ENCODE measurements around the gene GPRIN3. TPM values are rescaled to one million over a fixed set of nuclear protein-coding genes. Genes with fewer than 3 reads are reported as not detected.

Gene GPRIN3
- total and polyA plus RNA-seq, 7 donors: 1.6 to 4.6 (median 1.8) TPM

DNA sequence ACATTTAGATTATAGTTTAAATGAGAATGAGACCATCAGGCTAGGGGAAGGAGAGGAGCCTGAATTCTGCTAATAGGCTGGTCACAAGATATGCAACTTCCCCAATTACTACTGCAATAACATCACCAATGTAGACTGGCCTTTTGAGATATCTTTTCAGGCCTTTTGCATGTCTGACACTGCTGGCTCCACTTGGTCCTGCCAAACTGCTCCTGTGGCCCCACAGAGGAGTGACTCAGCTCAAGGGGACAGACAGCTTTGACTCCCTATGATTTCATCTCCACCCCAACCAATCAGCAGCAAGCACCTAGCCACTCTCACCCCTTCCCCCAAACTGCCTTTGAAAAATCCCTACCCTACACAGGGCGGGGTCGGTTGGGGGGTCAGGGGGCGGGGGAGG, 22.8 kb downstream of the GPRIN3 start:
- H3K36me3 ChIP-seq: no peaks in the 10 kb centered on the region
- WGBS, 2 donors: 82 to 83% methylated on average over 3 of the region's 3 CpGs
- no peaks in the 10 kb centered on the region for H3K4me1 ChIP-seq
- DNase-seq: no peak
- no peak overlapping the region for H3K4me3 ChIP-seq
- intact Hi-C loops (cut with DNase I): no loop called here
- no peaks in the 10 kb centered on the region for H3K9me3 ChIP-seq
- H3K27me3 ChIP-seq: no peaks in the 10 kb centered on the region
- H3K27ac ChIP-seq: no peak overlapping the region
- TF ChIP-seq EP300 (IDR thresholded peaks at IDR 0.05) (no peak), POLR2A (IDR thresholded peaks at IDR 0.05) (no peak), POLR2AphosphoS5 (IDR thresholded peaks at IDR 0.05) (no peak), CTCF (IDR thresholded peaks at IDR 0.05) (no peak)

- intact Hi-C loops (cut with DNase I): no loop called here
- Histone ChIP-seq H3K36me3 (no peaks in the 10 kb centered on the region), H3K27ac (no peak overlapping the region), H3K9me3 (no peaks in the 10 kb centered on the region), H3K27me3 (no peaks in the 10 kb centered on the region), H3K4me3 (no peak overlapping the region), H3K4me1 (no peaks in the 10 kb centered on the region)
- DNase-seq: no peak
- TF ChIP-seq EP300 (IDR thresholded peaks at IDR 0.05) (no peak), CTCF (IDR thresholded peaks at IDR 0.05) (no peak), POLR2A (IDR thresholded peaks at IDR 0.05) (no peak), POLR2AphosphoS5 (IDR thresholded peaks at IDR 0.05) (no peak)
- 72 to 85% methylated on average over 2 of the region's 2 CpGs for WGBS, 2 donors
These were observed 23.6 kb downstream of the GPRIN3 start for GRCh38 chr4:89284020-89284424.

- intact Hi-C loops (cut with DNase I): no loop called here
- no peak for DNase-seq
- H3K36me3 ChIP-seq: no peaks in the 10 kb centered on the region
- H3K27ac ChIP-seq: no peak overlapping the region
- H3K9me3 ChIP-seq: no peaks in the 10 kb centered on the region
- H3K4me1 ChIP-seq: no peaks in the 10 kb centered on the region
- no peaks in the 10 kb centered on the region for H3K27me3 ChIP-seq
- TF ChIP-seq POLR2A (IDR thresholded peaks at IDR 0.05) (no peak), EP300 (IDR thresholded peaks at IDR 0.05) (no peak), CTCF (IDR thresholded peaks at IDR 0.05) (no peak), POLR2AphosphoS5 (IDR thresholded peaks at IDR 0.05) (no peak)
- 38 to 61% methylated on average over 5 of the region's 5 CpGs for WGBS, 2 donors
- no peak overlapping the region for H3K4me3 ChIP-seq
These were observed 24.2 kb downstream of the GPRIN3 start for GRCh38 chr4:89283226-89284009.

GRCh38 chr4:89279385-89279784, 28.2 kb downstream of the GPRIN3 start:
- 92 to 93% methylated on average over 4 of the region's 4 CpGs for WGBS, 2 donors
- H3K36me3 ChIP-seq: no peaks in the 10 kb centered on the region
- no peak for DNase-seq

More at GRCh38 chr4:89279385-89279784, 28.2 kb downstream of the GPRIN3 start:
- intact Hi-C loops (cut with DNase I): no loop called here
- H3K4me3 ChIP-seq: no peak overlapping the region
- H3K27me3 ChIP-seq: no peaks in the 10 kb centered on the region
- no peak overlapping the region for H3K27ac ChIP-seq
- TF ChIP-seq CTCF (IDR thresholded peaks at IDR 0.05): no peak
- H3K4me1 ChIP-seq: no peaks in the 10 kb centered on the region
- no peaks in the 10 kb centered on the region for H3K9me3 ChIP-seq
